NB4 (cell line): ENCODE results near the gene ATP10A.

ENCODE experiments used
- DNase-seq: peaks from one replicate; pipeline ENCODE4 v3.0.0; 2010; ENCODE audit warnings: low read depth
- H3K4me3 ChIP-seq: one replicate; pipeline ENCODE4 v1.5.1; 2011; ENCODE audit warnings: mild to moderate bottlenecking, low read depth, low read length, moderate library complexity
- MYC ChIP-seq: IDR thresholded peaks from 2 replicates; pipeline ENCODE4 v1.6.1; 2011; ENCODE audit warnings: low read depth, low read length
- POLR2A ChIP-seq: IDR thresholded peaks from 2 replicates; pipeline ENCODE4 v1.6.1; 2011; ENCODE audit warnings: mild to moderate bottlenecking; ENCODE audit not compliant: insufficient read length; ENCODE audit errors: extremely low read depth
- TF ChIP-seq, protein P1 (sequence below): IDR thresholded peaks from one replicate; pipeline ENCODE4 v1.5.1; 2012; ENCODE audit warnings: low read depth, low read length
- TF ChIP-seq, protein P2 (sequence below): IDR thresholded peaks from 2 replicates; pipeline ENCODE4 v1.6.1; 2011; ENCODE audit warnings: low read depth, low read length

ATP10A gene

GRCh38 chr15:25675396-25675795 is 187.7 kb downstream of the ATP10A start:
- DNase-seq, result no peak
- H3K4me3 ChIP-seq, result no peak overlapping the region
- no peak for TF ChIP-seq MYC
- TF ChIP-seq, protein P1, sequence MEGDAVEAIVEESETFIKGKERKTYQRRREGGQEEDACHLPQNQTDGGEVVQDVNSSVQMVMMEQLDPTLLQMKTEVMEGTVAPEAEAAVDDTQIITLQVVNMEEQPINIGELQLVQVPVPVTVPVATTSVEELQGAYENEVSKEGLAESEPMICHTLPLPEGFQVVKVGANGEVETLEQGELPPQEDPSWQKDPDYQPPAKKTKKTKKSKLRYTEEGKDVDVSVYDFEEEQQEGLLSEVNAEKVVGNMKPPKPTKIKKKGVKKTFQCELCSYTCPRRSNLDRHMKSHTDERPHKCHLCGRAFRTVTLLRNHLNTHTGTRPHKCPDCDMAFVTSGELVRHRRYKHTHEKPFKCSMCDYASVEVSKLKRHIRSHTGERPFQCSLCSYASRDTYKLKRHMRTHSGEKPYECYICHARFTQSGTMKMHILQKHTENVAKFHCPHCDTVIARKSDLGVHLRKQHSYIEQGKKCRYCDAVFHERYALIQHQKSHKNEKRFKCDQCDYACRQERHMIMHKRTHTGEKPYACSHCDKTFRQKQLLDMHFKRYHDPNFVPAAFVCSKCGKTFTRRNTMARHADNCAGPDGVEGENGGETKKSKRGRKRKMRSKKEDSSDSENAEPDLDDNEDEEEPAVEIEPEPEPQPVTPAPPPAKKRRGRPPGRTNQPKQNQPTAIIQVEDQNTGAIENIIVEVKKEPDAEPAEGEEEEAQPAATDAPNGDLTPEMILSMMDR, result no peak
- TF ChIP-seq POLR2A, result no peak
- TF ChIP-seq, protein P2, sequence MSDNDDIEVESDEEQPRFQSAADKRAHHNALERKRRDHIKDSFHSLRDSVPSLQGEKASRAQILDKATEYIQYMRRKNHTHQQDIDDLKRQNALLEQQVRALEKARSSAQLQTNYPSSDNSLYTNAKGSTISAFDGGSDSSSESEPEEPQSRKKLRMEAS, result no peak

GRCh38 chr15:25674913-25675312 is 188.2 kb downstream of the ATP10A start:
- H3K4me3 ChIP-seq, result no peak overlapping the region
- DNase-seq, result no peak
- TF ChIP-seq, protein P2, result no peak
- TF ChIP-seq POLR2A, result no peak
- TF ChIP-seq MYC, result no peak
- TF ChIP-seq, protein P1, result no peak

GRCh38 chr15:25673972-25674371 is 189.2 kb downstream of the ATP10A start:
- TF ChIP-seq, protein P2, result no peak
- TF ChIP-seq, protein P1, result no peak
- no peak for TF ChIP-seq POLR2A
- no peak for TF ChIP-seq MYC
- no peak overlapping the region for H3K4me3 ChIP-seq
- DNase-seq, result no peak

- no peak overlapping the region for H3K4me3 ChIP-seq
- no peak for DNase-seq
- TF ChIP-seq, protein P2, result no peak
- no peak for TF ChIP-seq MYC
- no peak for TF ChIP-seq POLR2A
- TF ChIP-seq, protein P1, result no peak
Observed at GRCh38 chr15:25673351-25673750, 189.8 kb downstream of the ATP10A start.

GRCh38 chr15:25671132-25671531 is 192.0 kb downstream of the ATP10A start:
- TF ChIP-seq, protein P1, result no peak
- TF ChIP-seq, protein P2, result no peak
- no peak for TF ChIP-seq MYC
- TF ChIP-seq POLR2A, result no peak
- DNase-seq, result no peak
- no peak overlapping the region for H3K4me3 ChIP-seq

DNA sequence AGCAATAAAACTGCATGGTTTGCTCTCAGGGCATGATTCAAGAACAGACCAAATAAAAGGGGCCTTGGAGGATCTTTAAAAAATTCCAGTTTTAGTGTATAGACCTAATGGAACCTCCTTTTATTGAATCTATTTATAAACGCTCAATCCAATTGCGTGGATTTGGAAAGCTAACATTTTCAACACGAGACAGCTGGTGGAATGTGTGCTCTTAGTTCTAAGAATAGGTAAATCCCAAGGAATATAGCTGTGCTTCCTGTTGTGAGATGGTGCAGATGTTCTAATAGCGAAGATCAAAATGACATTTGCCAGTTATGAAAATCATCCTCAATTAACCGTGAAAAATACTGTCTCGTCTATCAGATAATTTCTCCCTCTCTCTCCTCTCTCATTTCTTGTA is 192.5 kb downstream of the ATP10A start:
- H3K4me3 ChIP-seq, result no peak overlapping the region
- TF ChIP-seq, protein P2, result no peak
- no peak for TF ChIP-seq POLR2A
- TF ChIP-seq MYC, result no peak
- TF ChIP-seq, protein P1, result no peak
- DNase-seq, result no peak
